Suprapubic skin (tissue), 3 donors: ENCODE data around the gene SHC1.

Experiments used
- CTCF ChIP-seq, 2 donors: fragments of 200-600 bp in 1 of 2; fragments of 450-650 bp in 1 of 2; sonication (generic) in 1 of 2; IDR thresholded peaks; one replicate each; pipeline ENCODE4 v1.5.1; 2016 to 2019; ENCODE audit warnings: antibody characterized with exemption in 2 of 2, mild to moderate bottlenecking in 1 of 2, moderate library complexity in 1 of 2
- POLR2AphosphoS5 ChIP-seq, 3 donors: sonication (generic); formaldehyde crosslinking; IDR thresholded peaks; one replicate each; pipeline ENCODE4 v1.6.1; 2017; ENCODE audit warnings: antibody characterized with exemption in 3 of 3

GRCh38 chr1:154934358-154934948 lies 36.1 kb downstream of the SHC1 start:
- no peak for TF ChIP-seq CTCF (IDR thresholded peaks at IDR 0.05)
- TF ChIP-seq POLR2AphosphoS5 (IDR thresholded peaks at IDR 0.05) = no peak
